Measurements from ENCODE around the gene FIBIN.
"Not testable (repeated sequence)": the region's sequence is repeated elsewhere in the genome, so short reads cannot be mapped to it uniquely, and the experiment has no call there.

The FIBIN gene

GRCh38 chr11:26977209-26977608 is 16.7 kb upstream of the FIBIN start:
- DNase-seq (ENCODE audit: low read depth in 2 of 2) = not testable (repeated sequence)

GRCh38 chr11:26983645-26984044 is 10.3 kb upstream of the FIBIN start:
- no peak for DNase-seq (ENCODE audit: low read depth in 2 of 2)

- DNase-seq (ENCODE audit: low read depth in 2 of 2) = no peak
These were observed 8.4 kb upstream of the FIBIN start for GRCh38 chr11:26985470-26985869.

GRCh38 chr11:26985943-26986342 is 8.0 kb upstream of the FIBIN start:
- no peak for DNase-seq (ENCODE audit: low read depth in 2 of 2)

GRCh38 chr11:26987272-26987671 is 6.6 kb upstream of the FIBIN start:
- no peak for DNase-seq (ENCODE audit: low read depth in 2 of 2)

- DNase-seq (ENCODE audit: low read depth in 2 of 2) = no peak
These were observed 6.2 kb upstream of the FIBIN start for GRCh38 chr11:26987731-26988130.

- no peak for DNase-seq (ENCODE audit: low read depth in 2 of 2)
These were observed 1.8 kb upstream of the FIBIN start for GRCh38 chr11:26992031-26992541.

- DNase-seq (ENCODE audit: low read depth in 2 of 2) = no peak
These were observed 751 bp downstream of the FIBIN start for GRCh38 chr11:26994631-26995095.

GRCh38 chr11:26995701-26996460 is 2.0 kb downstream of the FIBIN start:
- no peak for DNase-seq (ENCODE audit: low read depth in 2 of 2)

GRCh38 chr11:26997378-26997777 is 3.5 kb downstream of the FIBIN start:
- no peak for DNase-seq (ENCODE audit: low read depth in 2 of 2)

GRCh38 chr11:27001136-27001730 is 7.3 kb downstream of the FIBIN start:
- not testable (repeated sequence) for DNase-seq (ENCODE audit: low read depth in 2 of 2)

- no peak for DNase-seq (ENCODE audit: low read depth in 2 of 2)
These were observed 8.5 kb downstream of the FIBIN start for GRCh38 chr11:27002431-27002830.

GRCh38 chr11:27002838-27003237 is 8.9 kb downstream of the FIBIN start:
- no peak for DNase-seq (ENCODE audit: low read depth in 2 of 2)

GRCh38 chr11:27004103-27004502 is 10.2 kb downstream of the FIBIN start:
- DNase-seq (ENCODE audit: low read depth in 2 of 2) = no peak

- DNase-seq (ENCODE audit: low read depth in 2 of 2) = no peak
These were observed 15.1 kb downstream of the FIBIN start for GRCh38 chr11:27008811-27009535.

GRCh38 chr11:27011560-27012233 is 17.8 kb downstream of the FIBIN start:
- no peak for DNase-seq (ENCODE audit: low read depth in 2 of 2)

- no peak for DNase-seq (ENCODE audit: low read depth in 2 of 2)
These were observed 18.5 kb downstream of the FIBIN start for GRCh38 chr11:27012234-27012921.

- DNase-seq (ENCODE audit: low read depth in 2 of 2) = no peak
These were observed 20.0 kb downstream of the FIBIN start for GRCh38 chr11:27013781-27014361.

- no peak for DNase-seq (ENCODE audit: low read depth in 2 of 2)
These were observed 25.1 kb downstream of the FIBIN start for GRCh38 chr11:27018902-27019529.

- no peak for DNase-seq (ENCODE audit: low read depth in 2 of 2)
These were observed 26.8 kb downstream of the FIBIN start for GRCh38 chr11:27020751-27021150.

All from stimulated activated CD8-positive, alpha-beta memory T cell treated with anti-CD3 and anti-CD28 coated beads, Interleukin-7, amount 100 ng/mL, for 4 hours (primary cell).